Stomach (tissue), 4 donors: ENCODE data around the gene AFAP1.

Experiments
- POLR2A ChIP-seq, 4 donors: fragments of 450-650 bp; IDR thresholded peaks; one replicate each; pipeline ENCODE4 v1.6.1; 2016; ENCODE audit warnings: antibody characterized with exemption in 4 of 4, control low read depth in 2 of 4, mild to moderate bottlenecking in 1 of 4, moderate library complexity in 1 of 4
- TF ChIP-seq, protein P1 (sequence below), 7 experiments: fragments of 450-650 bp in 4 of 7; fragments of 200-600 bp in 3 of 7; sonication (generic) in 3 of 7; IDR thresholded peaks; one replicate each; pipeline ENCODE4 v1.5.1; 2016 to 2019; ENCODE audit warnings: antibody characterized with exemption in 7 of 7, control low read depth in 2 of 7, mild to moderate bottlenecking in 1 of 7

- TF ChIP-seq, protein P1, sequence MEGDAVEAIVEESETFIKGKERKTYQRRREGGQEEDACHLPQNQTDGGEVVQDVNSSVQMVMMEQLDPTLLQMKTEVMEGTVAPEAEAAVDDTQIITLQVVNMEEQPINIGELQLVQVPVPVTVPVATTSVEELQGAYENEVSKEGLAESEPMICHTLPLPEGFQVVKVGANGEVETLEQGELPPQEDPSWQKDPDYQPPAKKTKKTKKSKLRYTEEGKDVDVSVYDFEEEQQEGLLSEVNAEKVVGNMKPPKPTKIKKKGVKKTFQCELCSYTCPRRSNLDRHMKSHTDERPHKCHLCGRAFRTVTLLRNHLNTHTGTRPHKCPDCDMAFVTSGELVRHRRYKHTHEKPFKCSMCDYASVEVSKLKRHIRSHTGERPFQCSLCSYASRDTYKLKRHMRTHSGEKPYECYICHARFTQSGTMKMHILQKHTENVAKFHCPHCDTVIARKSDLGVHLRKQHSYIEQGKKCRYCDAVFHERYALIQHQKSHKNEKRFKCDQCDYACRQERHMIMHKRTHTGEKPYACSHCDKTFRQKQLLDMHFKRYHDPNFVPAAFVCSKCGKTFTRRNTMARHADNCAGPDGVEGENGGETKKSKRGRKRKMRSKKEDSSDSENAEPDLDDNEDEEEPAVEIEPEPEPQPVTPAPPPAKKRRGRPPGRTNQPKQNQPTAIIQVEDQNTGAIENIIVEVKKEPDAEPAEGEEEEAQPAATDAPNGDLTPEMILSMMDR (IDR thresholded peaks at IDR 0.05): no peak
- no peak for TF ChIP-seq POLR2A (IDR thresholded peaks at IDR 0.05)
Observed at GRCh38 chr4:7803371-7803770, 136.3 kb downstream of the AFAP1 start.
